Activated B cell treated with CpG ODN at 0.5 μM for 24 hours (primary cell): Measurements from ENCODE around the gene SGCD. TPM values are rescaled to one million over a fixed set of nuclear protein-coding genes. Genes with fewer than 3 reads are reported as not detected.

Source experiments
- ATAC-seq: fragments of 200-7000 bp; cut with Tn5 transposase; one replicate; pipeline ENCODE4 v1.10.0; 2021; ENCODE audit warnings: low read depth, mild to moderate bottlenecking, moderate library complexity
- CTCF ChIA-PET: fragments of 350-600 bp; sonication (Branson Sonifier 250); formaldehyde crosslinking; loops from one replicate; lab custom pipeline; 2021; ENCODE audit warnings: antibody characterized with exemption; lab: Charles Lee
- POLR2A ChIA-PET: fragments of 350-600 bp; sonication (Branson Sonifier 250); formaldehyde crosslinking; loops from one replicate; lab custom pipeline; 2021; ENCODE audit warnings: antibody characterized with exemption; lab: Charles Lee
- DNase-seq: peaks from one replicate; pipeline ENCODE4 v3.0.0; 2022
- H3K27ac Mint-ChIP-seq: one replicate; pipeline ENCODE4 v1.8.0; 2020; ENCODE audit warnings: mixed read lengths
- H3K27me3 Mint-ChIP-seq: one replicate; pipeline ENCODE4 v1.8.0; 2021; ENCODE audit warnings: mixed read lengths
- H3K36me3 Mint-ChIP-seq: one replicate; pipeline ENCODE4 v1.8.0; 2021; ENCODE audit warnings: low read depth, mixed read lengths
- H3K4me1 Mint-ChIP-seq: one replicate; pipeline ENCODE4 v1.8.0; 2021; ENCODE audit warnings: mixed read lengths
- H3K4me3 Mint-ChIP-seq: one replicate; pipeline ENCODE4 v1.8.0; 2020; ENCODE audit warnings: mild to moderate bottlenecking, mixed read lengths
- H3K9me3 Mint-ChIP-seq: one replicate; pipeline ENCODE4 v1.8.0; 2020; ENCODE audit warnings: mixed read lengths
- CTCF ChIP-seq: fragments of 200-600 bp; IDR thresholded peaks from one replicate; pipeline ENCODE4 v1.8.0; 2022; ENCODE audit warnings: antibody characterized with exemption, mild to moderate bottlenecking
- intact Hi-C: fragments of 100-400 bp; cut with micrococcal nuclease; formaldehyde crosslinking; loops from one replicate; pipeline ENCODE4 v1.15.1; 2024
- total RNA-seq: library from RNA; stranded (reverse); gene quantifications from 2 replicates; pipeline ENCODE4 v1.2.3, GENCODE V29; 2022

The SGCD gene
- total RNA-seq, 1 donor from 2014 or later, result not detected

GRCh38 chr5:156615901-156616300, 288.9 kb downstream of the SGCD start:
- DNase-seq, result no peak
- no peak for TF ChIP-seq CTCF
- Mint-ChIP-seq H3K4me1 (no peaks in the 10 kb centered on the region), H3K27me3 (no peaks in the 10 kb centered on the region), H3K4me3 (no peak overlapping the region), H3K36me3 (no peaks in the 10 kb centered on the region), H3K9me3 (peaks cover 11% of the 10 kb centered on the region), H3K27ac (no peak overlapping the region)
- ATAC-seq, result no peak
- intact Hi-C loops, result no loop called here
- ChIA-PET POLR2A (no interaction called here), CTCF (no interaction called here)

- no peak overlapping the region for H3K4me3 Mint-ChIP-seq
- H3K36me3 Mint-ChIP-seq, result no peaks in the 10 kb centered on the region
- ATAC-seq, result no peak
- no peaks in the 10 kb centered on the region for H3K27me3 Mint-ChIP-seq
- ChIA-PET CTCF (no interaction called here), POLR2A (no interaction called here)
- H3K27ac Mint-ChIP-seq, result no peak overlapping the region
- intact Hi-C loops, result no loop called here
- no peaks in the 10 kb centered on the region for H3K4me1 Mint-ChIP-seq
- TF ChIP-seq CTCF, result no peak
- H3K9me3 Mint-ChIP-seq, result no peaks in the 10 kb centered on the region
- no peak for DNase-seq
Measured at GRCh38 chr5:156617426-156617825, 290.5 kb downstream of the SGCD start.

- H3K9me3 Mint-ChIP-seq, result no peaks in the 10 kb centered on the region
- CTCF ChIA-PET, result no interaction called here
- intact Hi-C loops, result no loop called here
- no peak for ATAC-seq
- H3K4me3 Mint-ChIP-seq, result no peak overlapping the region
- no peak for DNase-seq
- no peaks in the 10 kb centered on the region for H3K27me3 Mint-ChIP-seq
- H3K4me1 Mint-ChIP-seq, result no peaks in the 10 kb centered on the region
- POLR2A ChIA-PET, result no interaction called here
- no peak for TF ChIP-seq CTCF
- H3K27ac Mint-ChIP-seq, result no peak overlapping the region
- no peaks in the 10 kb centered on the region for H3K36me3 Mint-ChIP-seq
Measured at GRCh38 chr5:156618601-156619000, 291.6 kb downstream of the SGCD start.

GRCh38 chr5:156621719-156622118, 294.8 kb downstream of the SGCD start:
- CTCF ChIA-PET, result no interaction called here
- Mint-ChIP-seq H3K36me3 (no peaks in the 10 kb centered on the region), H3K4me1 (no peaks in the 10 kb centered on the region), H3K27me3 (no peaks in the 10 kb centered on the region), H3K4me3 (no peak overlapping the region), H3K9me3 (no peaks in the 10 kb centered on the region), H3K27ac (no peak overlapping the region)
- DNase-seq, result no peak
- TF ChIP-seq CTCF, result no peak
- intact Hi-C loops, result no loop called here
- POLR2A ChIA-PET, result no interaction called here
- ATAC-seq, result no peak

- no peak overlapping the region for H3K27ac Mint-ChIP-seq
- no peak overlapping the region for H3K4me3 Mint-ChIP-seq
- ChIA-PET POLR2A (no interaction called here), CTCF (no interaction called here)
- DNase-seq, result no peak
- intact Hi-C loops, result no loop called here
- no peak for TF ChIP-seq CTCF
- H3K27me3 Mint-ChIP-seq, result no peaks in the 10 kb centered on the region
- no peak for ATAC-seq
- no peaks in the 10 kb centered on the region for H3K4me1 Mint-ChIP-seq
- H3K36me3 Mint-ChIP-seq, result no peaks in the 10 kb centered on the region
- no peaks in the 10 kb centered on the region for H3K9me3 Mint-ChIP-seq
Measured at GRCh38 chr5:156623381-156624040, 296.5 kb downstream of the SGCD start.
